Measurements from ENCODE around the gene ABCC8.

GRCh38 chr11:17443000-17443399, 33.6 kb downstream of the ABCC8 start:
- TF ChIP-seq E2F1 (CRISPR knock-in tag; IDR thresholded peaks at IDR 0.05) = no peak
- no peak for TF ChIP-seq CTCF (IDR thresholded peaks at IDR 0.05 in 2 of 3, conservative IDR thresholded peaks at IDR 0.05 in 1 of 3; ENCODE audit: insufficient read depth in 2 of 3, low read depth in 1 of 3, low read length in 3 of 3)
- TF ChIP-seq POLR2A (conservative IDR thresholded peaks at IDR 0.05) = no peak
- TF ChIP-seq CAMTA2 (CRISPR knock-in tag; conservative IDR thresholded peaks at IDR 0.05) = no peak
- no peak for TF ChIP-seq POLR2AphosphoS5 (IDR thresholded peaks at IDR 0.05; ENCODE audit: control insufficient read depth, insufficient read depth, low read depth, low read length)
- no peak for TF ChIP-seq SMC3 (conservative IDR thresholded peaks at IDR 0.05; ENCODE audit: insufficient read depth, low read depth, low read length)
- no peak for TF ChIP-seq TCF7L2 (IDR thresholded peaks at IDR 0.05; ENCODE audit: low read depth, low read length)
- no peak for TF ChIP-seq REST (IDR thresholded peaks at IDR 0.05; ENCODE audit: borderline replicate concordance)
- TF ChIP-seq REST (CRISPR knock-in tag; IDR thresholded peaks at IDR 0.05; ENCODE audit: low read depth) = no peak
- TF ChIP-seq CHD1 (IDR thresholded peaks at IDR 0.05; ENCODE audit: low read length) = no peak
- TF ChIP-seq SNRNP70 (optimal IDR thresholded peaks at IDR 0.05; ENCODE audit: low read depth, low read length) = no peak
- TF ChIP-seq EP300 (IDR thresholded peaks at IDR 0.05; ENCODE audit: low read length) = no peak
- TF ChIP-seq LCOR (CRISPR knock-in tag; IDR thresholded peaks at IDR 0.05) = no peak
- TF ChIP-seq ZNF398 (CRISPR knock-in tag; IDR thresholded peaks at IDR 0.05) = no peak
